ENCODE results near the gene GFI1B. TPM values are rescaled to one million over a fixed set of nuclear protein-coding genes. Genes with fewer than 3 reads are reported as not detected.

The GFI1B gene
- total and polyA plus RNA-seq, 2 of the 13 experiments (the other 11 are each of a cell fraction or from before 2014, with no cell fraction given) = 0.15 to 0.51 TPM

- WGBS (ENCODE audit: low lambda C conversion rate) = 14% methylated on average over 5 of the region's 7 CpGs
- H2AFZ ChIP-seq (ENCODE audit: low read length) = no peak overlapping the region
- H3K9ac ChIP-seq (ENCODE audit: insufficient read depth, low read depth, low read length) = no peak overlapping the region
- ATAC-seq = no peak
- DNase-seq (ENCODE audit: low spot score) = no peak
- H4K20me1 ChIP-seq (ENCODE audit: insufficient read depth, low read length) = no peaks in the 10 kb centered on the region
- no peaks in the 10 kb centered on the region for H3K9me3 ChIP-seq (ENCODE audit: low read length)
- TF ChIP-seq DZIP1 (CRISPR knock-in tag; IDR thresholded peaks at IDR 0.05) = no peak
- no peak for TF ChIP-seq ARID5B (CRISPR knock-in tag; IDR thresholded peaks at IDR 0.05)
- TF ChIP-seq ZNF382 (CRISPR knock-in tag; IDR thresholded peaks at IDR 0.05; ENCODE audit: borderline replicate concordance) = no peak
- no peak for TF ChIP-seq SMAD3 (CRISPR knock-in tag; IDR thresholded peaks at IDR 0.05)
- no peak for TF ChIP-seq CREBL2 (CRISPR knock-in tag; IDR thresholded peaks at IDR 0.05; ENCODE audit: borderline replicate concordance)
- TF ChIP-seq ZNF34 (CRISPR knock-in tag; IDR thresholded peaks at IDR 0.05; ENCODE audit: borderline replicate concordance) = no peak
- TF ChIP-seq MED8 (CRISPR knock-in tag; IDR thresholded peaks at IDR 0.05; ENCODE audit: insufficient replicate concordance) = no peak
- no peak overlapping the region for H3K4me2 ChIP-seq (ENCODE audit: low read depth, low read length)
- CTCF ChIA-PET (ENCODE audit: low intra/inter-chr PET ratio, low total read pairs) = no interaction called here
- intact Hi-C loops (cut with micrococcal nuclease; ENCODE audit: unreplicated experiment) = no loop called here
- H3K27ac ChIP-seq (ENCODE audit: extremely low read length, insufficient read depth, low read length) = no peak overlapping the region
- H3K79me2 ChIP-seq (ENCODE audit: insufficient read depth, low read length) = no peaks in the 10 kb centered on the region
- FAIRE-seq = no peak
- POLR2A ChIA-PET = no interaction called here
- no TSS peak for BruUV-seq (replicated peaks)
- H3K27me3 ChIP-seq (ENCODE audit: control insufficient read depth in 1 of 2, insufficient read depth in 2 of 2, low read length in 2 of 2) = peaks cover 3 to 18% of the 10 kb centered on the region in 2 experiments; a peak in 3 of 5 replicates
- no peak overlapping the region for H3K4me3 ChIP-seq (replicated peaks in 1 of 3; ENCODE audit: insufficient read depth in 1 of 3, low read depth in 2 of 3, low read length in 3 of 3)
- no peaks in the 10 kb centered on the region for H3K36me3 ChIP-seq (replicated peaks in 1 of 2; ENCODE audit: control insufficient read depth in 1 of 2, insufficient read depth in 2 of 2, low read length in 2 of 2)
- H3K4me1 ChIP-seq (ENCODE audit: insufficient read depth, low read length) = no peaks in the 10 kb centered on the region; the same call in 1 of the 2 replicates
- in situ Hi-C loops (cut with HindIII; ENCODE audit: extremely low pct_ligation_motif_present, low pct_unique_long_range_greater_than_20kb) = no loop called here
Observed at GRCh38 chr9:133008406-133008805, 29.9 kb downstream of the GFI1B start.

Data from HepG2 (cell line).